A549 (cell line): Measurements from ENCODE around the gene DCAF7.

Experiments used
- CHD2 ChIP-seq: fragments of 150-350 bp; IDR thresholded peaks from 2 replicates; pipeline ENCODE4 v1.6.1; 2014; ENCODE audit warnings: low read length; ENCODE audit not compliant: partially characterized antibody
- CTCF ChIP-seq: fragments of >200 bp; sonication (Bioruptor Twin); formaldehyde crosslinking; IDR thresholded peaks from 3 replicates; pipeline ENCODE4 v1.5.1; 2016
- EP300 ChIP-seq, 2 experiments: fragments of >200 bp; sonication (Bioruptor Twin); formaldehyde crosslinking; IDR thresholded peaks; 2 replicates in 1 of 2; 3 replicates in 1 of 2; pipeline ENCODE4 v1.6.1; 2016 to 2017
- MAX ChIP-seq: IDR thresholded peaks from 2 replicates; pipeline ENCODE4 v1.6.1; 2012
- POLR2A ChIP-seq: IDR thresholded peaks from 2 replicates; pipeline ENCODE4 v1.6.1; 2012; ENCODE audit warnings: mild to moderate bottlenecking, low read length
- RAD21 ChIP-seq, 2 experiments: fragments of >200 bp in 1 of 2; sonication (Bioruptor Twin) in 1 of 2; formaldehyde crosslinking in 1 of 2; IDR thresholded peaks in 1 of 2; conservative IDR thresholded peaks in 1 of 2; 2 replicates in 1 of 2; 3 replicates in 1 of 2; pipeline ENCODE4 v1.6.1; 2012 to 2018; ENCODE audit warnings: inconsistent platforms in 1 of 2
- REST ChIP-seq: fragments of 200-600 bp; sonication (generic); IDR thresholded peaks from 2 replicates; pipeline ENCODE4 v1.6.1; 2016; ENCODE audit warnings: antibody characterized with exemption, mild to moderate bottlenecking, moderate library complexity
- RNF2 ChIP-seq: fragments of 200-600 bp; sonication (generic); IDR thresholded peaks from 2 replicates; pipeline ENCODE4 v1.6.1; 2016; ENCODE audit warnings: low read depth, mild to moderate bottlenecking, antibody characterized with exemption, moderate library complexity, borderline replicate concordance
- SREBF2 ChIP-seq: fragments of 450-650 bp; IDR thresholded peaks from 2 replicates; pipeline ENCODE4 v1.6.1; 2014; ENCODE audit warnings: mild to moderate bottlenecking, moderate library complexity
- ZSCAN20 ChIP-seq: fragments of 250-450 bp; sonication (Bioruptor Pico); IDR thresholded peaks from 2 replicates; pipeline ENCODE4 v1.8.0; 2022; ENCODE audit warnings: mild to moderate bottlenecking, moderate library complexity

GRCh38 chr17:63640038-63640437 lies 89.8 kb downstream of the DCAF7 start:
- no peak for TF ChIP-seq SREBF2
- no peak for TF ChIP-seq CTCF
- TF ChIP-seq RNF2: no peak
- TF ChIP-seq MAX: no peak
- TF ChIP-seq EP300 (IDR thresholded peaks at IDR 0.05): no peak
- no peak for TF ChIP-seq RAD21 (conservative IDR thresholded peaks at IDR 0.05 in 1 of 2, IDR thresholded peaks at IDR 0.05 in 1 of 2)
- no peak for TF ChIP-seq REST
- TF ChIP-seq ZSCAN20: no peak
- TF ChIP-seq POLR2A: no peak
- TF ChIP-seq CHD2: no peak
